Kidney epithelial cell (primary cell): ENCODE results near the gene DSPP. TPM values are rescaled to one million over a fixed set of nuclear protein-coding genes. Genes with fewer than 3 reads are reported as not detected.

Experiments used
- DNase-seq: peaks from one replicate; pipeline ENCODE4 v3.0.0-alpha.2; 2010; ENCODE audit warnings: low read depth
- H3K27me3 ChIP-seq: 2 replicates; pipeline ENCODE4 v1.6.0; 2011; ENCODE audit warnings: low read length; ENCODE audit not compliant: control insufficient read depth, insufficient read depth
- H3K36me3 ChIP-seq: 2 replicates; pipeline ENCODE4 v1.5.1; 2011; ENCODE audit warnings: low read length; ENCODE audit not compliant: control insufficient read depth, insufficient read depth
- H3K4me3 ChIP-seq: 2 replicates; pipeline ENCODE4 v1.5.1; 2011; ENCODE audit warnings: low read depth, mild to moderate bottlenecking, control low read depth, low read length
- CTCF ChIP-seq: IDR thresholded peaks from 2 replicates; pipeline ENCODE4 v1.5.1; 2011; ENCODE audit warnings: mild to moderate bottlenecking, moderate library complexity, low read length, control low read depth, inconsistent platforms; ENCODE audit not compliant: insufficient read depth, poor library complexity, severe bottlenecking
- total RNA-seq: library from RNA; depleted of rRNA; stranded (reverse); fragments of >200 nt; gene quantifications from 2 replicates; pipeline ENCODE4 v1.2.3, GENCODE V29; 2015

The DSPP gene
- total RNA-seq, 1 donor from 2014 or later = not detected

- no peak for TF ChIP-seq CTCF
- DNase-seq = no peak
- H3K36me3 ChIP-seq = no peaks in the 10 kb centered on the region
- no peak overlapping the region for H3K4me3 ChIP-seq
- H3K27me3 ChIP-seq = no peaks in the 10 kb centered on the region
Observed at GRCh38 chr4:87654487-87655044, 46.2 kb downstream of the DSPP start.

GRCh38 chr4:87657525-87657924 lies 49.2 kb downstream of the DSPP start:
- Histone ChIP-seq H3K36me3 (no peaks in the 10 kb centered on the region), H3K4me3 (no peak overlapping the region), H3K27me3 (no peaks in the 10 kb centered on the region)
- no peak for TF ChIP-seq CTCF
- DNase-seq = peak; percentile 61

- Histone ChIP-seq H3K4me3 (no peak overlapping the region), H3K36me3 (no peaks in the 10 kb centered on the region), H3K27me3 (no peaks in the 10 kb centered on the region)
- DNase-seq = peak; percentile 38
- no peak for TF ChIP-seq CTCF
Observed at GRCh38 chr4:87659247-87659931, 51.1 kb downstream of the DSPP start.

- TF ChIP-seq CTCF = no peak
Observed at GRCh38 chr4:87662871-87663270, 54.5 kb downstream of the DSPP start.

More at GRCh38 chr4:87662871-87663270, 54.5 kb downstream of the DSPP start:
- no peak for DNase-seq
- no peaks in the 10 kb centered on the region for H3K36me3 ChIP-seq
- no peaks in the 10 kb centered on the region for H3K27me3 ChIP-seq
- no peak overlapping the region for H3K4me3 ChIP-seq

Other genes starting within 250 kb of the DSPP start
- gene HSD17B11, start 217.3 kb upstream of the DSPP start, total RNA-seq = 12.9 and 14.4 TPM in 2 replicates
- gene NUDT9, start 186.0 kb upstream of the DSPP start, total RNA-seq = 22.3 and 26.6 TPM in 2 replicates
- 0.89 TPM in 1 of 2 replicates, not detected in the other for gene SPARCL1, start 79.2 kb upstream of the DSPP start, total RNA-seq
- not detected in 2 replicates for gene DMP1, start 41.8 kb downstream of the DSPP start, total RNA-seq
- gene IBSP, start 191.0 kb downstream of the DSPP start, total RNA-seq = not detected in 2 replicates
- not detected in 2 replicates for gene MEPE, start 224.4 kb downstream of the DSPP start, total RNA-seq